ENCODE results near the gene GRIA3.

Gene GRIA3

GRCh38 chrX:123190096-123190495 is 6.0 kb downstream of the GRIA3 start:
- in situ Hi-C loops (cut with MboI; ENCODE audit: low sequenced_read_pairs) = no loop called here

GRCh38 chrX:123193101-123193500 is 9.0 kb downstream of the GRIA3 start:
- in situ Hi-C loops (cut with MboI; ENCODE audit: low sequenced_read_pairs) = no loop called here

- in situ Hi-C loops (cut with MboI; ENCODE audit: low sequenced_read_pairs) = no loop called here
These were observed 15.3 kb downstream of the GRIA3 start for GRCh38 chrX:123199338-123199737.

- in situ Hi-C loops (cut with MboI; ENCODE audit: low sequenced_read_pairs) = no loop called here
These were observed 17.6 kb downstream of the GRIA3 start for GRCh38 chrX:123201720-123202119.

GRCh38 chrX:123202523-123202922 is 18.4 kb downstream of the GRIA3 start:
- in situ Hi-C loops (cut with MboI; ENCODE audit: low sequenced_read_pairs) = no loop called here

GRCh38 chrX:123203772-123204171 is 19.7 kb downstream of the GRIA3 start:
- in situ Hi-C loops (cut with MboI; ENCODE audit: low sequenced_read_pairs) = no loop called here

- in situ Hi-C loops (cut with MboI; ENCODE audit: low sequenced_read_pairs) = no loop called here
These were observed 22.1 kb downstream of the GRIA3 start for GRCh38 chrX:123206176-123206575.

GRCh38 chrX:123210252-123210651 is 26.2 kb downstream of the GRIA3 start:
- in situ Hi-C loops (cut with MboI; ENCODE audit: low sequenced_read_pairs) = no loop called here

- in situ Hi-C loops (cut with MboI; ENCODE audit: low sequenced_read_pairs) = no loop called here
These were observed 31.5 kb downstream of the GRIA3 start for GRCh38 chrX:123215397-123216089.

GRCh38 chrX:123217077-123217476 is 33.0 kb downstream of the GRIA3 start:
- in situ Hi-C loops (cut with MboI; ENCODE audit: low sequenced_read_pairs) = no loop called here

GRCh38 chrX:123217728-123218127 is 33.6 kb downstream of the GRIA3 start:
- in situ Hi-C loops (cut with MboI; ENCODE audit: low sequenced_read_pairs) = no loop called here

- in situ Hi-C loops (cut with MboI; ENCODE audit: low sequenced_read_pairs) = no loop called here
These were observed 35.8 kb downstream of the GRIA3 start for GRCh38 chrX:123219916-123220315.

GRCh38 chrX:123222920-123223319 is 38.8 kb downstream of the GRIA3 start:
- in situ Hi-C loops (cut with MboI; ENCODE audit: low sequenced_read_pairs) = no loop called here

GRCh38 chrX:123223409-123223808 is 39.3 kb downstream of the GRIA3 start:
- in situ Hi-C loops (cut with MboI; ENCODE audit: low sequenced_read_pairs) = no loop called here

GRCh38 chrX:123223859-123224258 is 39.8 kb downstream of the GRIA3 start:
- in situ Hi-C loops (cut with MboI; ENCODE audit: low sequenced_read_pairs) = no loop called here

- in situ Hi-C loops (cut with MboI; ENCODE audit: low sequenced_read_pairs) = no loop called here
These were observed 46.7 kb downstream of the GRIA3 start for GRCh38 chrX:123230798-123231197.

- in situ Hi-C loops (cut with MboI; ENCODE audit: low sequenced_read_pairs) = no loop called here
These were observed 52.8 kb downstream of the GRIA3 start for GRCh38 chrX:123236859-123237258.

- in situ Hi-C loops (cut with MboI; ENCODE audit: low sequenced_read_pairs) = no loop called here
These were observed 53.2 kb downstream of the GRIA3 start for GRCh38 chrX:123237271-123237670.

- in situ Hi-C loops (cut with MboI; ENCODE audit: low sequenced_read_pairs) = no loop called here
These were observed 70.4 kb downstream of the GRIA3 start for GRCh38 chrX:123254457-123254856.

GRCh38 chrX:123256378-123256777 is 72.3 kb downstream of the GRIA3 start:
- in situ Hi-C loops (cut with MboI; ENCODE audit: low sequenced_read_pairs) = no loop called here

- in situ Hi-C loops (cut with MboI; ENCODE audit: low sequenced_read_pairs) = no loop called here
These were observed 76.9 kb downstream of the GRIA3 start for GRCh38 chrX:123260920-123261418.

- in situ Hi-C loops (cut with MboI; ENCODE audit: low sequenced_read_pairs) = no loop called here
These were observed 79.2 kb downstream of the GRIA3 start for GRCh38 chrX:123263270-123263669.

GRCh38 chrX:123263747-123264146 is 79.7 kb downstream of the GRIA3 start:
- in situ Hi-C loops (cut with MboI; ENCODE audit: low sequenced_read_pairs) = no loop called here

Measured in HL-60/S4 treated with retinoic acid at 250 ng/mL for 4 days and 3 days (cell line).